Suprapubic skin (tissue), 4 donors: Measurements from ENCODE around the gene JAK1.
"Not testable (repeated sequence)": the region's sequence is repeated elsewhere in the genome, so short reads cannot be mapped to it uniquely, and the experiment has no call there.

ENCODE experiments used
- EP300 ChIP-seq: sonication (generic); formaldehyde crosslinking; IDR thresholded peaks from one replicate; pipeline ENCODE4 v1.6.1; 2017; ENCODE audit warnings: antibody characterized with exemption
- POLR2A ChIP-seq, 2 donors: fragments of 450-650 bp; IDR thresholded peaks; one replicate each; pipeline ENCODE4 v1.6.1; 2017; ENCODE audit warnings: antibody characterized with exemption in 2 of 2, mild to moderate bottlenecking in 2 of 2, moderate library complexity in 2 of 2
- POLR2AphosphoS5 ChIP-seq, 3 donors: sonication (generic); formaldehyde crosslinking; IDR thresholded peaks; one replicate each; pipeline ENCODE4 v1.6.1; 2017; ENCODE audit warnings: antibody characterized with exemption in 3 of 3
- TF ChIP-seq, protein P1 (sequence below), 2 donors: fragments of 200-600 bp in 1 of 2; fragments of 450-650 bp in 1 of 2; sonication (generic) in 1 of 2; IDR thresholded peaks; one replicate each; pipeline ENCODE4 v1.5.1; 2016 to 2019; ENCODE audit warnings: antibody characterized with exemption in 2 of 2, mild to moderate bottlenecking in 1 of 2, moderate library complexity in 1 of 2

DNA sequence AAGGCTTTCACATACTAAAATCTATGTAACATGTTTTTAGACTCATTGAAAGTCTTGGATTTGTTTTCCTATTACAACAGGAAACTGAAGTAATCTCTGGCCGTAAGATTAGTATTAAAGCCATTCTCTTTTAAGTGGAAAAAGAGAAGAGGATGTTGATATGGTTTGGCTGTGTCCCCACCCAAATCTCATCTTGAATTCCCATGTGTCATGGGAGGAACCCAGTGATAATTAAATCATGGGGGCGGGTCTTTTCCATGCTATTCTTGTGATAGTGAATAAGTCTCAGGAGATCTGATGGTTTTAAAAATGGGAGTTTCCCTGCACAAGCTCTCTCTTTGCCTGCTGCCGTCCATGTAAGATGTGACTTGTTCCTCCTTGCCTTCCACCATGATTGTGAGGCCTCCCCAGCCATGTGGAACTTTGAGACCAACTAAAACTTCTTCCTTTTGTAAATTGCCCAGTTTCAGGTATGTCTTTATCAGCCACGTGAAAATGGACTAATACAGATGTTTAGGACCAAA, 32.1 kb upstream of the JAK1 start:
- TF ChIP-seq, protein P1, sequence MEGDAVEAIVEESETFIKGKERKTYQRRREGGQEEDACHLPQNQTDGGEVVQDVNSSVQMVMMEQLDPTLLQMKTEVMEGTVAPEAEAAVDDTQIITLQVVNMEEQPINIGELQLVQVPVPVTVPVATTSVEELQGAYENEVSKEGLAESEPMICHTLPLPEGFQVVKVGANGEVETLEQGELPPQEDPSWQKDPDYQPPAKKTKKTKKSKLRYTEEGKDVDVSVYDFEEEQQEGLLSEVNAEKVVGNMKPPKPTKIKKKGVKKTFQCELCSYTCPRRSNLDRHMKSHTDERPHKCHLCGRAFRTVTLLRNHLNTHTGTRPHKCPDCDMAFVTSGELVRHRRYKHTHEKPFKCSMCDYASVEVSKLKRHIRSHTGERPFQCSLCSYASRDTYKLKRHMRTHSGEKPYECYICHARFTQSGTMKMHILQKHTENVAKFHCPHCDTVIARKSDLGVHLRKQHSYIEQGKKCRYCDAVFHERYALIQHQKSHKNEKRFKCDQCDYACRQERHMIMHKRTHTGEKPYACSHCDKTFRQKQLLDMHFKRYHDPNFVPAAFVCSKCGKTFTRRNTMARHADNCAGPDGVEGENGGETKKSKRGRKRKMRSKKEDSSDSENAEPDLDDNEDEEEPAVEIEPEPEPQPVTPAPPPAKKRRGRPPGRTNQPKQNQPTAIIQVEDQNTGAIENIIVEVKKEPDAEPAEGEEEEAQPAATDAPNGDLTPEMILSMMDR (IDR thresholded peaks at IDR 0.05): not testable (repeated sequence)
- not testable (repeated sequence) for TF ChIP-seq POLR2A (IDR thresholded peaks at IDR 0.05); EP300; POLR2AphosphoS5 (IDR thresholded peaks at IDR 0.05)
